Effector memory CD4-positive, alpha-beta T cell (primary cell): ENCODE data around the gene SARNP.

Experiments used
- DNase-seq, 3 donors: peaks; one replicate each; pipeline ENCODE4 v3.0.0-alpha.2; 2020
- H3K27ac ChIP-seq: 2 replicates; pipeline ENCODE4 v1.7.0; 2013; ENCODE audit warnings: mild to moderate bottlenecking, low read length, moderate library complexity; ENCODE audit not compliant: insufficient read depth, poor library complexity, severe bottlenecking
- H3K27me3 ChIP-seq: replicated peaks from 2 replicates; pipeline ENCODE4 v1.7.0; 2013; ENCODE audit warnings: mild to moderate bottlenecking, low read length; ENCODE audit not compliant: insufficient read depth, control insufficient read depth, poor library complexity, severe bottlenecking
- H3K36me3 ChIP-seq: 2 replicates; pipeline ENCODE4 v1.7.0; 2013; ENCODE audit warnings: mild to moderate bottlenecking, low read length, moderate library complexity; ENCODE audit not compliant: control insufficient read depth, insufficient read depth
- H3K4me1 ChIP-seq: 2 replicates; pipeline ENCODE4 v1.7.0; 2013; ENCODE audit warnings: low read length, mild to moderate bottlenecking; ENCODE audit not compliant: control insufficient read depth, insufficient read depth, poor library complexity, severe bottlenecking
- H3K4me3 ChIP-seq: 2 replicates; pipeline ENCODE4 v1.7.0; 2013; ENCODE audit warnings: low read length, low read depth, mild to moderate bottlenecking; ENCODE audit not compliant: insufficient read depth, poor library complexity, severe bottlenecking
- H3K9me3 ChIP-seq: 2 replicates; pipeline ENCODE4 v1.7.0; 2013; ENCODE audit warnings: mild to moderate bottlenecking, low read length, moderate library complexity; ENCODE audit not compliant: control insufficient read depth

Gene SARNP

DNA sequence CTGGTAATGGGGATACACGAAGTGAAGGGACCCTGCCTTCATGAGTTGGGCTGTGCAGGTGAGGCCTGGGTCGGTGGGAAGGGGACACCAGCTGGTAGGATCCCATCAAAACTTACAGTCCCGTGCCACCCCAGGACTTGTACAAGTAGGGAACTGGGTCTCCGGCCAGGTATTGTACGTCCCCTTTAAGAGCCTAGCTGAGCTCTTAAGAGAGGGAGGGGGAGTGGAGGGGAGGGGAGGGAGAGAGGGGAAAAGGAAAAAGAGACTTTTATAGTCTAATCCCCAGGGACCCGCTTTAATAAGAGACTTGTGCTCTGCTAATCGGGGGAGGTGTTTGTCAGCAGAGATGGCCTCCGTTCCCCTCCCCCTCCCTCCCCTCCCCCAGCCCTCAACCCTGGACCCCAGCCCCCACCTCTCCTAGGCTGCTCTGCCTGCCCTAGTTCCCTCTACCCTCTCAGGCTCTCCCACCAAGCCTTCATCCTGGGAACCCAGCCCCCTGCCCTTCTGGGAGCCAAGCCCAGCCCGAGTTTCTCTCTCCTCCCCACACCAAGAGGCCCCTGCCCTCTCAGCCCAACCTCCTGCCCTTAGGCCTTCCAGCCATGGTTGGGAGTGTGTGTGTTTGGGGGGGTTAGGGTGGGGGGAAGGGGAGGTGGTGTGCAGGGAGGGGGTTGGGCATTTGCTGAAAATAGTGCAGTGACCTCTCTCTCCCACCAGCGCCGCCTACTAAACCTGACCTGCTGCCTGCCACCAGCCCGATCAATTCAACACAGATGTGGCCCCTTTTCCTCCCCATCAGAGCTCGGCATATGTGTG, 72.0 kb downstream of the SARNP start:
- no peak overlapping the region for H3K4me3 ChIP-seq
- H3K27me3 ChIP-seq: no peaks in the 10 kb centered on the region
- DNase-seq: no peak

DNA sequence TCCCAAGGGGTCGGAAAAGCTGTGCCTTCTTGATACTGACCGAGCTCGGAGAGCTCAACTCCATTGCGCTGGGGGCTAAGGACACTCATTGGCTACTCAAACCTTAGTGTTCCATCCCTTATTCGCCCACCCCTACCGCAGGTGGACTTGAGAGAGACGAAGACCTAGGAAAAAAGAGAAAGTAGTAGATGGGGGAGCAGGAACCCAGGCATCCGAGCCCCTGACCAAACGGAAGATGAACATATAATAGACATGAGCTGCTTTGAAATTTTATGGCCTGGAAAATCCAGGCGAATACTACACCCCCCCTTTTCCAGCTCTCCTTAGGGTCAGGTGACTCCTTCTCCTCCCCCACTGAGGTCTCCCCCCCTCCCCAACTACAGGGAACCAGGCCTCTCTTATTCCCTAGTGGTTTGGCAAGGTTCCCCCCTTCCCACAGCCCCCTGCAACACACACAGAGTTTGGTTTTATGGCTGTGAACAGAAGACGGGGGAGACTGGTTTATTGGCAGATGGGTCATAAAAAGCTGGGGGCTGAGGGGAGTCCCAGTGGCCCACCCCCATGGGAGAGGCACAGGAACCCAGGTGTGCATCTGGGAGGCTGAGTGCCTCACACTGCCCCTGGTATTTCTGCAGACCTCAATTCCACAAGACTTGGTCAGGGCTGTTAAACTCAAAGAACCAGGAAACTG, 73.0 kb downstream of the SARNP start:
- Histone ChIP-seq H3K27ac (peak overlapping the region; percentile 47), H3K4me3 (peak overlapping the region; percentile 70)

More for the DNA sequence above, 72.0 kb downstream of the SARNP start:
- H3K27ac ChIP-seq: no peak overlapping the region
- no peaks in the 10 kb centered on the region for H3K9me3 ChIP-seq
- H3K4me1 ChIP-seq: peaks cover 10% of the 10 kb centered on the region
- peaks cover 6% of the 10 kb centered on the region for H3K36me3 ChIP-seq

DNA sequence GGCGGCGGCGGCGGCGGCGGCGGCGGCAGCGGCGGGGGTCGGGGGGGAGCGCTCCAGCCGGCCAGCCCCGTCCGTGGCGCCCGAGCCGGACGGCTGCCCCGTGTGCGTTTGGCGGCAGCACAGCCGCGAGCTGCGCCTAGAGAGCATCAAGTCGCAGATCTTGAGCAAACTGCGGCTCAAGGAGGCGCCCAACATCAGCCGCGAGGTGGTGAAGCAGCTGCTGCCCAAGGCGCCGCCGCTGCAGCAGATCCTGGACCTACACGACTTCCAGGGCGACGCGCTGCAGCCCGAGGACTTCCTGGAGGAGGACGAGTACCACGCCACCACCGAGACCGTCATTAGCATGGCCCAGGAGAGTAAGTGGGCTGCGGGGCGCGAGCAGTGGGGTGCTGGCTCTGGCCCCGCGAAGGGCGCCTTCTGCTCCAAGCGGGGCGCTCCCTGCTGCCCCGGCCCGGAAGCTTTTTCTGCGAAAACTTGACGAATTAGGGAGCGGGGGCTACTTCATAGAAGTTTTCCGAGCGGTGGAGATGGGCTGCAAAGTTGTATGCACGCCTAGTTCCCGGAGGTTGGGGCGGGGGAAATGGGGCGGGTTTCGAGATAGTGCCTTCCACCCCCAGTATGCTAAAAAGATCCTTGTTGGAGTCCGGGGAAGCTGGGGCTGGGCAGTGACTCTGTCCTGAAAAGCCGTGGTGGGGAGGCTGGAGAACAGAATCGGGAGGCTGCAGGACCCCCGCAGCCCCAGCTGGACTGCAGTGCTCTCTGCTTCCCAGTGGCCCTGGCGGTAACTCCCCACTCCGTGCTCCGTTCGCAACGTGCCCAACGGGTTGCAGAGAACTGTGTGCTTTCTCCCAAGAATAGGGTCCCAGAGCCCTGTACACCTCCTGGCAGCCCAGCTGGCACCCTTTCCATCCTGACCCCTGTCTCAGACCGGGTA, 73.9 kb downstream of the SARNP start:
- H3K36me3 ChIP-seq: no peaks in the 10 kb centered on the region
- DNase-seq: peak in 2 of 3 donors; percentile 16 to 29
- peak overlapping the region; percentile 70 for H3K4me3 ChIP-seq
- no peaks in the 10 kb centered on the region for H3K9me3 ChIP-seq
- H3K4me1 ChIP-seq: peaks cover 10% of the 10 kb centered on the region
- no peaks in the 10 kb centered on the region for H3K27me3 ChIP-seq
- peak overlapping the region; percentile 47 for H3K27ac ChIP-seq

More for the DNA sequence above, 73.0 kb downstream of the SARNP start:
- Histone ChIP-seq H3K36me3 (peaks cover 1% of the 10 kb centered on the region), H3K9me3 (no peaks in the 10 kb centered on the region), H3K4me1 (peaks cover 10% of the 10 kb centered on the region), H3K27me3 (no peaks in the 10 kb centered on the region)
- no peak for DNase-seq

DNA sequence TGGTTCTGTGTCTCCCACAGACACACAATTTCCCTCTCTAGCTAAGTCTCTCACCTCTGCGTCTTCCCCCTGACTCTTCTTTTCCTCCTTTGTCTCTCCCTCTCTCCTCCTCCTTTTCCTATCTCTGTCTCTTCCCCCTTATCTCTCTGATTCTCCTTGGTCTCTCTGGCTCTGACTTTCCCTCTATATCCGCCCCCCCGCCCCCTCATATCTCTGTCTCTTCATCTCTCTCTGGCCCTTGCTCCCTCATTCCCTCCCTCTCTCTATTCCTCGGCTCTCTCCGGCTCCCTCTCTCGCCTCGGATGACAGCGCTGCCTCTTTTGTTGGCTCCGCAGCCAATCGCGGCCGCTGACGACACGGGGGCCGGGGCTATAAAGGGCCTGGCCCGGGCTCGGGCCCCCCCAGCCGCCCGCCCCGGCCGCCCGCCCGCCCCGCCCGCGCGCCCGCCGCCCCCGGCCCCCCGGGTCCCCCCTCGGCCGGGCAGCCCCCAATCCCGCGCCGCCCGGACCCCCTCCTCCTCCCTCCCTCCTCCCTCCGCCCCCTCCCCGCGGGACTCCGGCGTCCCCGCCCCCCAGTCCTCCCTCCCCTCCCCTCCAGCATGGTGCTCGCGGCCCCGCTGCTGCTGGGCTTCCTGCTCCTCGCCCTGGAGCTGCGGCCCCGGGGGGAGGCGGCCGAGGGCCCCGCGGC, 74.7 kb downstream of the SARNP start, which contains the start of gene GDF11:
Gene GDF11 (plus strand): TSS at position 404 of the 687 bp plus-strand sequence. CDS start 195 bp downstream, at position 599.
- peak within 1 kb of the TSS; percentile 47 for H3K27ac ChIP-seq
- H3K4me1 ChIP-seq: peaks cover 17% of the 10 kb centered on the region
- DNase-seq: peak; percentile 63 to 72 (median 66)
- H3K9me3 ChIP-seq: no peaks in the 10 kb centered on the region
- no peaks in the 10 kb centered on the region for H3K36me3 ChIP-seq
- peak within 1 kb of the TSS; percentile 70 for H3K4me3 ChIP-seq
- no peaks in the 10 kb centered on the region for H3K27me3 ChIP-seq

DNA sequence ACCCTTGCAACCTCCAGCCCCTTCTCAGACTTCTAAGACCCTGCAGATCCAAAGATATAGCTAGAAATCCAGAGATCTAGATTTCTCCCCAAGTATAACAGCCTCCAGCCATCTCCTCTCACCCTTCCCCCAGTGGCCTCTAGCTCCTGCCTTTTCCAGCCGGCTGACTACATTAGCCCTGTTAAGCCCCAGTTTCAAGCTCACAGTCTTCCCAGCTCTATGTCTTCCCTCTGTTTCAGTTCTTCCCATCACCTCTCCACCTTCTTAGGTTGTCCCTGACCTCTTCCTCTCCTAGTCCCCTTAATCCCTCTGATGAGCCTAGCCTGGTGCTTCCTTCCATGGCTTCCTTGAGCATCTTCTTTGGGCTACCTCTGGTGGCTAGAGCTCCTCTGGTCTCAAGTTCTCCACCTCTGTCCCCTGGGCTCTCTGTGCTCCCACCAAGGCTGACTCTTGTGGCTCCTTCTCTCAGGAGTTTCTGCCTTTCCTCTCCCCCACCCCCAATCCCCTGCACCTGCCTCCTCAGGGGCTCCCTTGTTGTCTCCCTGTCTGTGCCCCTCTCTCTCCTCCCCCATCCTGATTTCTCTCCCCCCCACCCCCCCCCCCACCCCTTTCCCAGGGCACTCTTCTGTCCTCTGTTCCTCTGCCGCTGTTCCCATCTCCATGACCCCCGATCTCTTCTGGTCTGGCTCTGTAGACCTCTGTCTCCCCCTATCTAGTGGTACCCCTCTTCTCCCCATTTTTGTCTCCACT, 75.4 kb downstream of the SARNP start:
- Histone ChIP-seq H3K9me3 (no peaks in the 10 kb centered on the region), H3K36me3 (no peaks in the 10 kb centered on the region), H3K4me1 (peaks cover 19% of the 10 kb centered on the region), H3K27ac (peak overlapping the region; percentile 44), H3K27me3 (no peaks in the 10 kb centered on the region), H3K4me3 (no peak overlapping the region)
- DNase-seq: no peak

DNA sequence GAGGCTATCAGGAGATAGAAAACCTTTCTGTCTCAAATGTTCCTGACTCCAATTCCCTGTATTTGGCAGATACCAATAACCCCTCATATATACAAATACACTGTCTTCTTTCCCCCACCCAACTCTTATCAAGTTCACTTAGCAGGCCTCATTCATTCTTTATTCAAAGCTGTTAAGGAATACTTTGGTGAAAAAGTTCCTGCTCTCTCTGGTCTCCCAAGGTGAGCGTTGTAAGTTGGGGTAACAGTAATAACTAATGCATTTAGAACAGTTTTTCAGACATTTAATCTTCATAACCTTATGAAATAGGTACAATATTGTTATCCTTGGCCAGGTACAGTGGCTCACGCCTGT, 78.5 kb downstream of the SARNP start:
- no peaks in the 10 kb centered on the region for H3K36me3 ChIP-seq
- no peak for DNase-seq
- no peak overlapping the region for H3K4me3 ChIP-seq
- H3K4me1 ChIP-seq: peaks cover 15% of the 10 kb centered on the region
- no peaks in the 10 kb centered on the region for H3K27me3 ChIP-seq
- H3K9me3 ChIP-seq: no peaks in the 10 kb centered on the region
- H3K27ac ChIP-seq: no peak overlapping the region

DNA sequence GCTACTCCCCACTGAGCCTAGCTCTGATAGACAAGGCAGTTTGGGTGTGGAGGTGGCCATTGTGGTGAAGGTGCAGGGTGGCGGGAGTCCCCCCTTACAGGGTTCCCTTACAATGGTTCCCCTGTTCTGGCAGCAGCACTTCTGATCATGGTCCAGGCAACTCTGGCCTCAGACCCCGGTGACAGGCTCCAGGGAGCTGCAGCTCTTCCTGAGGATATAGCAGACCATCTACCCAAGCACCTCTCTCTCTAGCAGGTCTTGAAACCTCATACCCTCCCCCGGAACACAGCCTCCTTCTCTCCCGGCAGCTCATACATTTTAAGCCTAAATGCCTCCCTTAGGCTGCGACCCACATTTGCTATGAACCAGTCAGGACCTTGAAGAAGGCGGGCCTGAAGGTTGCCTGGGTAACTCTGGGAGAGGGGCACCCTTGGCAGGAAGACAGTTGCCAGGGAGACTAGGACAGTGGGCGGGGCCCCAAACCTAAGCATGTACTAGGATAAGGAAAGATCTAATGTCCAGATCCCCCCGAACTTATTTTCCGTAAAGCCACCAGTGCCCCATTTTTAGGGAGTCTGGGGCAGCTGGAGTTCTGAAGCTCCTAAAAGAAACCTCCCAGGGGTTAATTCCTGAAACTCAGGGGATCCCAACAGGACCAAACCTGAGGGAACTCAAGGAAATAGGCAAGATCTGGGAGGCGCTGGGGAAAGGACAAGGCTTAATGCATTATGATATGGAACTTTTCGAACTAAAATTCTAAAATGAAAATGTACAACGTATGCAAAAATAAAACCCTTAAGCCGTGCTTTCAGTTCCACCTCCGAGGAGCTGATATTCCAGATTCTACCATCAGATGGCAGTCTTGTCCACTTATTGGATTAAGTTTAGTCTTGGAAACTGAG, 79.2 kb downstream of the SARNP start:
- DNase-seq: peak; percentile 36 to 65 (median 48)
- peak overlapping the region; percentile 73 for H3K27ac ChIP-seq
- H3K9me3 ChIP-seq: no peaks in the 10 kb centered on the region

DNA sequence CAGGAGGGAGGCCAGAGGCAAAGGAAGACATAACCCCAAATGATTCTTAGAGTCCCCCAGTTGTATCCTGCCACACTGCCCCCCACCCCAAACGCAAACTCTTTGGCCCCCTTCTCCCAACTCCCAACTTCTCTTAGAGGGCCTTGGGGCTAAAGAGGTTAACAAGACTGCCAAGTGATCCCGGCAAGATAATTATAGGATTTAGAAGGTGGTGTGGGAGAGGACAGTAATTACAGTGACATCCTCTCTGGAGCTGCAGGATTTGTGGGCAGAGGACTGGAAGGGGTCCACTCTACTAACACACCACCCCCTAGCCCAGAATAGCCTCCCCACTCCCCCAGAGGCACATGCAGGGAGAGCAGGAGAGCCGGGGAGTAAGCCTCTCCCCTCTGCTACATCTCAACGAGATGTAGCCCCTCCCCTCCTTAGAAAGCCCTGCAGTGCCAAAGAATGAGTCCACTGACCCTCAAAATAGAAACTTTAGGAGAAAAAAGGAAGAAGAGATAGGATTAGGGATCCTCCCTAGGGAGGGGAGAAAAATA, 79.9 kb downstream of the SARNP start:
- H3K27ac ChIP-seq: peak overlapping the region; percentile 73
- no peaks in the 10 kb centered on the region for H3K9me3 ChIP-seq
- peaks cover 11% of the 10 kb centered on the region for H3K4me1 ChIP-seq
- no peaks in the 10 kb centered on the region for H3K36me3 ChIP-seq
- peak overlapping the region; percentile 65 for H3K4me3 ChIP-seq
- no peaks in the 10 kb centered on the region for H3K27me3 ChIP-seq
- no peak for DNase-seq

More for the DNA sequence above, 79.2 kb downstream of the SARNP start:
- Histone ChIP-seq H3K4me1 (peaks cover 13% of the 10 kb centered on the region), H3K4me3 (peak overlapping the region; percentile 65), H3K36me3 (no peaks in the 10 kb centered on the region), H3K27me3 (no peaks in the 10 kb centered on the region)
